ENCODE results near the gene ZNF93. TPM values are rescaled to one million over a fixed set of nuclear protein-coding genes. Genes with fewer than 3 reads are reported as not detected.

ZNF93 gene
- total and polyA plus RNA-seq, 2 of the 8 experiments (the other 6 are each of a cell fraction or from before 2014, with no cell fraction given): 40.8 to 61.8 TPM

GRCh38 chr19:19860756-19861390, 39.9 kb upstream of the ZNF93 start:
- Histone ChIP-seq H3K79me1 (ENCODE audit: low read depth, low read length) (no peaks in the 10 kb centered on the region), H3K4me3 (ENCODE audit: extremely low read depth in 1 of 4, insufficient read depth in 2 of 4, low read depth in 3 of 4, low read length in 4 of 4) (peak overlapping the region; percentile 82 to 98 (median 94)), H3K79me2 (ENCODE audit: control insufficient read depth in 1 of 2, insufficient read depth in 2 of 2, low read length in 2 of 2) (peaks cover 0 to 46% of the 10 kb centered on the region in 2 experiments; a peak in 3 of 4 replicates), H3K4ac (replicated peaks; ENCODE audit: insufficient read length, low read depth, low read length) (peak overlapping the region; percentile 98), H4K20me1 (replicated peaks in 1 of 2; ENCODE audit: control insufficient read depth in 1 of 2, insufficient read depth in 2 of 2, low read length in 2 of 2) (peaks cover 0 to 2% of the 10 kb centered on the region in 2 experiments), H3K4me2 (ENCODE audit: insufficient read depth in 1 of 2, low read depth in 2 of 2, low read length in 2 of 2) (peak overlapping the region; percentile 68 to 75), H3K27ac (ENCODE audit: low read depth, low read length) (peak overlapping the region; percentile 95), H3K56ac (replicated peaks; ENCODE audit: insufficient read length, low read depth, low read length) (peak overlapping the region; percentile 73), H4K91ac (replicated peaks; ENCODE audit: insufficient read length, low read length) (peak overlapping the region; percentile 97), H3K36me3 (ENCODE audit: control insufficient read depth in 2 of 4, insufficient read depth in 4 of 4, low read length in 3 of 4) (peaks cover 0 to 28% (median 4%) of the 10 kb centered on the region in 4 experiments; a peak in 7 of 8 replicates), H3K23ac (ENCODE audit: insufficient read length) (no peak overlapping the region), H3K23me2 (ENCODE audit: low read depth, low read length) (no peaks in the 10 kb centered on the region; the same call in 1 of the 2 replicates), H4K8ac (ENCODE audit: extremely low read depth, insufficient read depth, low read length) (peak overlapping the region; percentile 100), H3K27me3 (replicated peaks in 1 of 4; ENCODE audit: control insufficient read depth in 3 of 4, extremely low read depth in 1 of 4, insufficient read depth in 3 of 4, low read length in 3 of 4) (no peaks in the 10 kb centered on the region), H3K9ac (replicated peaks in 1 of 4; ENCODE audit: extremely low read depth in 1 of 4, low read depth in 3 of 4, low read length in 3 of 4) (peak overlapping the region; percentile 90 to 100 (median 96)), H2AK5ac (ENCODE audit: low read depth, low read length) (peak overlapping the region; percentile 92; the same call in 1 of the 2 replicates), H2BK120ac (replicated peaks; ENCODE audit: low read depth, low read length) (peak overlapping the region; percentile 78), H3K4me1 (replicated peaks in 1 of 4; ENCODE audit: control insufficient read depth in 3 of 4, insufficient read depth in 4 of 4, low read length in 3 of 4) (peaks cover 0 to 5% (median 0%) of the 10 kb centered on the region in 4 experiments; a peak in 3 of 7 replicates), H3K14ac (ENCODE audit: insufficient read length) (no peak overlapping the region), H2BK5ac (ENCODE audit: low read depth, low read length) (peak overlapping the region; percentile 100), H2BK15ac (ENCODE audit: low read length) (0 out of 2 replicates have a peak overlapping the region, but pooled peaks have one; percentile 92), H3K9me3 (ENCODE audit: insufficient read depth in 2 of 2, low read depth in 1 of 2, low read length in 1 of 2) (no peaks in the 10 kb centered on the region), H2BK20ac (ENCODE audit: low read length) (no peak overlapping the region), H2AFZ (ENCODE audit: low read length) (peak overlapping the region; percentile 7; the same call in 1 of the 2 replicates), H3K18ac (ENCODE audit: extremely low read depth, low read length) (peak overlapping the region; percentile 95; the same call in 1 of the 2 replicates), H2BK12ac (ENCODE audit: low read depth, low read length) (peak overlapping the region; percentile 98; the same call in 1 of the 2 replicates), H4K5ac (ENCODE audit: insufficient read length, low read depth, low read length) (peak overlapping the region; percentile 92)
- CTCF ChIA-PET (ENCODE audit: partially characterized antibody): interaction anchor here (0.8 to 1.1 kb wide), 2 partner anchors 9 to 70 kb away, joined by 4 read pairs; no protein-coding TSS in a partner anchor
- POLR2A ChIA-PET (ENCODE audit: partially characterized antibody): interaction anchor here (0.6 to 19.0 kb wide), 27 partner anchors 9 to 306 kb away, joined by 3 to 453 read pairs (median 4); partner anchors contain the start of genes ZNF101, ZNF486, ZNF506 and ZNF93
- WGBS, 2 experiments (ENCODE audit: extremely low coverage in 1 of 2, insufficient coverage in 1 of 2, insufficient read length in 1 of 2, insufficient replicate concordance in 2 of 2, low coverage in 1 of 2, low lambda C conversion rate in 2 of 2, missing lambda C conversion rate in 1 of 2): 0% methylated on average over 26 of the region's 29 CpGs; no CpG with 5 or more reads in 1 of the 2 experiments
- FAIRE-seq (peak; percentile 99), DNase-seq (ENCODE audit: low read depth in 1 of 2, low spot score in 2 of 2) (peak; percentile 87 to 93)
- TF ChIP-seq MAX (IDR thresholded peaks at IDR 0.05) (peak; percentile 72), TBP (IDR thresholded peaks at IDR 0.05; ENCODE audit: low read depth, low read length) (peak; percentile 94), ATF3 (IDR thresholded peaks at IDR 0.05; ENCODE audit: insufficient read depth, low read depth, low read length) (no peak), CTCF (IDR thresholded peaks at IDR 0.05; ENCODE audit: control extremely low read depth in 1 of 3, insufficient read depth in 1 of 3, low read depth in 1 of 3, low read length in 3 of 3) (no peak), SIX5 (IDR thresholded peaks at IDR 0.05; ENCODE audit: low read depth, low read length) (no peak), SP1 (IDR thresholded peaks at IDR 0.05; ENCODE audit: low read depth, low read length) (peak; percentile 90), YY1 (IDR thresholded peaks at IDR 0.05; ENCODE audit: low read depth, low read length) (0 out of 2 replicates have a peak, but pooled peaks have one; percentile 61), MAFK (IDR thresholded peaks at IDR 0.05; ENCODE audit: low read depth, low read length) (no peak)

Measured in H1 (cell line).